Thyroid gland (tissue), 4 donors: ENCODE results near the gene SOCS4. TPM values are rescaled to one million over a fixed set of nuclear protein-coding genes. Genes with fewer than 3 reads are reported as not detected.

Experiments used
- DNase-seq, 2 donors: peaks; one replicate each; pipeline ENCODE4 v3.0.0-alpha.2; 2019
- H3K27ac ChIP-seq, 3 donors: fragments of 200-600 bp; sonication (generic); 1 replicate in 2 of 3; 2 replicates in 1 of 3; pipeline ENCODE4 v1.5.1; 2016 to 2019; ENCODE audit warnings: mild to moderate bottlenecking in 1 of 3, moderate library complexity in 1 of 3
- H3K27me3 ChIP-seq: fragments of 200-600 bp; sonication (generic); one replicate; pipeline ENCODE4 v1.5.1; 2019
- H3K36me3 ChIP-seq, 2 donors: fragments of 200-600 bp; sonication (generic); one replicate each; pipeline ENCODE4 v1.5.1; 2016 to 2019
- H3K4me1 ChIP-seq, 2 donors: fragments of 200-600 bp; sonication (generic); one replicate each; pipeline ENCODE4 v1.5.1; 2017 to 2019
- H3K4me3 ChIP-seq, 3 donors: fragments of 200-600 bp; sonication (generic); replicated peaks in 1 of 3; 1 replicate in 2 of 3; 2 replicates in 1 of 3; pipeline ENCODE4 v1.5.1; 2016; ENCODE audit warnings: mild to moderate bottlenecking in 1 of 3
- H3K9me3 ChIP-seq: fragments of 200-600 bp; sonication (generic); one replicate; pipeline ENCODE4 v1.5.1; 2017
- POLR2A ChIP-seq, 2 donors: fragments of 450-650 bp; IDR thresholded peaks; one replicate each; pipeline ENCODE4 v1.6.1; 2017; ENCODE audit warnings: antibody characterized with exemption in 2 of 2, mild to moderate bottlenecking in 2 of 2, moderate library complexity in 1 of 2
- WGBS, 2 donors: methylation state at CpG; one replicate each; pipeline ENCODE4 v1.1.5; 2017; 5-methylcytosine and 5-hydroxymethylcytosine counted together
- intact Hi-C: fragments of 100-400 bp; cut with DNase I; formaldehyde crosslinking; loops from one replicate; pipeline ENCODE4 v1.15.1; 2023
- total RNA-seq, 4 donors: library from RNA; depleted of rRNA; stranded (reverse); fragments of >200 nt; gene quantifications; one replicate each; pipeline ENCODE4 v1.2.3, GENCODE V29; 2016
- TF ChIP-seq, protein P1 (sequence below), 6 experiments: fragments of 200-600 bp in 3 of 6; fragments of 450-650 bp in 3 of 6; sonication (generic) in 3 of 6; IDR thresholded peaks; one replicate each; pipeline ENCODE4 v1.5.1; 2016 to 2019; ENCODE audit warnings: antibody characterized with exemption in 6 of 6, mild to moderate bottlenecking in 2 of 6, inconsistent platforms in 1 of 6, moderate library complexity in 1 of 6

Gene SOCS4
- total RNA-seq, 4 donors from 2014 or later: 18.2 to 26.5 (median 19.7) TPM

DNA sequence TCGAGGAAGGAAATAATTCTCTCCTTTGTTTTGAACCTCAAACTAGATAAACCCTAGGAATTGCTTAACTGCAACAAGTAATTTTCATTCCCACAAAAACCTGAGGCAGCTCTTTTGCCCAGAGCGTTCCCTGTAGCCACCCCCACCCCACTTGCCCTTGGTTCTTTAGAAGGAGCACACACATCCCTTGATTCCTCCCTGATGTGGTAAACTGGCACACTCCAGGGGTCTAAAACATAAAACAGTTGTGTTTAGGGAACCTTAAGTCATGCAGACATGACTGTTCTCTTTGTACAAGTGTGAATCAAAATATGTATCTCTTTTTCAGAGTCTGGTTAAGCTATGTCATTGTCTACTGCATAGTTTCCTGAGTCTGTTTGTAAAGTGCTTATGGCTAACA, 38.4 kb downstream of the SOCS4 start:
- Histone ChIP-seq H3K27me3 (no peaks in the 10 kb centered on the region), H3K4me1 (peaks cover 12 to 14% of the 10 kb centered on the region in 2 donors), H3K9me3 (no peaks in the 10 kb centered on the region), H3K36me3 (peaks cover 14 to 16% of the 10 kb centered on the region in 2 donors), H3K27ac (peak overlapping the region in 2 of 3 donors; percentile 8 to 24), H3K4me3 (no peak overlapping the region)
- no peak for DNase-seq
- intact Hi-C loops: no loop called here
- TF ChIP-seq, protein P1, sequence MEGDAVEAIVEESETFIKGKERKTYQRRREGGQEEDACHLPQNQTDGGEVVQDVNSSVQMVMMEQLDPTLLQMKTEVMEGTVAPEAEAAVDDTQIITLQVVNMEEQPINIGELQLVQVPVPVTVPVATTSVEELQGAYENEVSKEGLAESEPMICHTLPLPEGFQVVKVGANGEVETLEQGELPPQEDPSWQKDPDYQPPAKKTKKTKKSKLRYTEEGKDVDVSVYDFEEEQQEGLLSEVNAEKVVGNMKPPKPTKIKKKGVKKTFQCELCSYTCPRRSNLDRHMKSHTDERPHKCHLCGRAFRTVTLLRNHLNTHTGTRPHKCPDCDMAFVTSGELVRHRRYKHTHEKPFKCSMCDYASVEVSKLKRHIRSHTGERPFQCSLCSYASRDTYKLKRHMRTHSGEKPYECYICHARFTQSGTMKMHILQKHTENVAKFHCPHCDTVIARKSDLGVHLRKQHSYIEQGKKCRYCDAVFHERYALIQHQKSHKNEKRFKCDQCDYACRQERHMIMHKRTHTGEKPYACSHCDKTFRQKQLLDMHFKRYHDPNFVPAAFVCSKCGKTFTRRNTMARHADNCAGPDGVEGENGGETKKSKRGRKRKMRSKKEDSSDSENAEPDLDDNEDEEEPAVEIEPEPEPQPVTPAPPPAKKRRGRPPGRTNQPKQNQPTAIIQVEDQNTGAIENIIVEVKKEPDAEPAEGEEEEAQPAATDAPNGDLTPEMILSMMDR (IDR thresholded peaks at IDR 0.05): no peak
- TF ChIP-seq POLR2A (IDR thresholded peaks at IDR 0.05): no peak
- 76 to 84% methylated on average over 2 of the region's 2 CpGs for WGBS, 2 donors

DNA sequence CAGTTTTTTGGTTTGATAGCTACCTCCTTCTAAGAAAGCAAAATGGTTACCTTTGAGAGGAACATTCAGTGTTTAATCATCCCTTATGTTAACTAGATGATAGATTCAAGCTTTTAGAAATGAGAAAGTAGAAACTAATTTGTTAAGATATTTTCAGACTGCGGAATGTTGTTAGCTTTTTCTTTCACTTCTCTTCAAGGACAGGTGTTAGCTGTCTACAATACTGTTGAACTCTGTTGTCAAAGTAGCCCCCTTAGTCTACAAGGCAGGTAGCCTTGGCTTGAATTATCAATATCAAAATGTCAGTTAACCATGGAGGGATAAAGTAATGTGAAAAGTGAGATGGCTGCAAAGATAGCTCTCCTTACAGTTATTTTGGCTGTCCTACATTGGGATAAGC, 39.2 kb downstream of the SOCS4 start:
- no peak for DNase-seq
- Histone ChIP-seq H3K4me1 (peaks cover 12 to 17% of the 10 kb centered on the region in 2 donors), H3K27me3 (no peaks in the 10 kb centered on the region), H3K9me3 (no peaks in the 10 kb centered on the region), H3K4me3 (no peak overlapping the region), H3K27ac (peak overlapping the region in 1 of 3 donors; percentile 27), H3K36me3 (peaks cover 14 to 16% of the 10 kb centered on the region in 2 donors)
- intact Hi-C loops: no loop called here
- WGBS, 2 donors: 94 to 97% methylated on average over 1 of the region's 1 CpG
- TF ChIP-seq, protein P1 (IDR thresholded peaks at IDR 0.05): no peak
- TF ChIP-seq POLR2A (IDR thresholded peaks at IDR 0.05): no peak

GRCh38 chr14:55070981-55071411, 44.0 kb downstream of the SOCS4 start:
- no peaks in the 10 kb centered on the region for H3K36me3 ChIP-seq
- TF ChIP-seq, protein P1 (IDR thresholded peaks at IDR 0.05): no peak
- TF ChIP-seq POLR2A (IDR thresholded peaks at IDR 0.05): no peak
- H3K9me3 ChIP-seq: no peaks in the 10 kb centered on the region
- H3K4me3 ChIP-seq: no peak overlapping the region
- peak overlapping the region in 1 of 3 donors; percentile 19 for H3K27ac ChIP-seq
- intact Hi-C loops: no loop called here
- no peaks in the 10 kb centered on the region for H3K27me3 ChIP-seq
- 77 to 87% methylated on average over 4 of the region's 4 CpGs for WGBS, 2 donors
- DNase-seq: no peak
- H3K4me1 ChIP-seq: peaks cover 9 to 19% of the 10 kb centered on the region in 2 donors

DNA sequence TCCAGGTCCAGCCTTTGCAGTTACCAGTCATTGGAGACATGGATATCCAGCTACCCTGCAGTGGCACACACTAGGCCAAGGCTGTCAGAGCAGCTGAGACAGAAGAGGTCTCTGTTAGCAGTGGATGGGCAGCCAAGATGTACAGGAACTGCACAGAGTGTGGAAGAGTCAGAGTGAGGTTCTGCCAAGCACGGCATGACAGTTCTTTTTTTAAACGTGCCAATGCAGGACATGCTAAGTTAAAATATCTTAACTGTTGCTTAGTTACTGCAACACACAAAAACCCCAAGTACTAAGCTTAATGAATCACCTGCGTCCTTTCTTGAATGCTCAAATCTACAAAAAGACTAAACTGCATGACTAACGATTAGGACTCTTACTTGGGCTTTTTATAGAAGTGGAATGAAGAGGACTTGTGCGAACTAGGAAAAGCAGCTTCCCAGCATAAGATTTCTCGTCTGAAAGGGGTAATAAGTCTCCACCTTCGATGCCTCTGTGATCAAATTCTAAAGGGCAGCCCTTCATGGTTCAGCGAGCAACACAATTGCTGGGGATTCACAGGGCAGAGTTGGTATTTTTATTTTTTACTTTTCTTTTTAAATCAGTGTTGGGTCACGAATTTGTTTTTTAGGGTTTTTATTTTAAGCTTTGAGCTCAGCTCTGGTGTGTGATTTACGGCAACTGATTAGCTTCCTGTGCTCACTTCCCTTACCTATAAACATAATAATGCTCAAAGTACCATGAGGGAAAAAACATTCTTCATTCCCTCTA, 45.0 kb downstream of the SOCS4 start:
- Histone ChIP-seq H3K36me3 (no peaks in the 10 kb centered on the region), H3K27ac (peak overlapping the region; percentile 29 to 72 (median 43)), H3K4me3 (no peak overlapping the region), H3K27me3 (no peaks in the 10 kb centered on the region), H3K9me3 (no peaks in the 10 kb centered on the region), H3K4me1 (peaks cover 9 to 19% of the 10 kb centered on the region in 2 donors)
- 10 to 15% methylated on average over 10 of the region's 10 CpGs for WGBS, 2 donors
- TF ChIP-seq POLR2A (IDR thresholded peaks at IDR 0.05): no peak
- TF ChIP-seq, protein P1 (IDR thresholded peaks at IDR 0.05): no peak
- peak in 1 of 2 donors; percentile 32 for DNase-seq
- intact Hi-C loops: no loop called here

GRCh38 chr14:55073856-55074255, 46.8 kb downstream of the SOCS4 start:
- no peak for DNase-seq
- Histone ChIP-seq H3K4me1 (peaks cover 9 to 19% of the 10 kb centered on the region in 2 donors), H3K27ac (no peak overlapping the region)

More at GRCh38 chr14:55073856-55074255, 46.8 kb downstream of the SOCS4 start:
- TF ChIP-seq, protein P1 (IDR thresholded peaks at IDR 0.05): no peak
- intact Hi-C loops: no loop called here
- WGBS, 2 donors: 50 to 61% methylated on average over 2 of the region's 2 CpGs
- Histone ChIP-seq H3K9me3 (no peaks in the 10 kb centered on the region), H3K4me3 (no peak overlapping the region), H3K36me3 (no peaks in the 10 kb centered on the region), H3K27me3 (no peaks in the 10 kb centered on the region)
